K562 (cell line): Measurements from ENCODE around the gene BTG2. TPM values are rescaled to one million over a fixed set of nuclear protein-coding genes. Genes with fewer than 3 reads are reported as not detected.

Experiments
- ADNP ChIP-seq: fragments of 200-800 bp; sonication (Bioruptor generic); IDR thresholded peaks from 2 replicates; pipeline ENCODE4 v1.6.1; 2016; ENCODE audit warnings: missing genetic modification characterization, missing compliant biosample characterization
- CEBPB ChIP-seq: fragments of 450-650 bp; IDR thresholded peaks from 2 replicates; pipeline ENCODE4 v1.6.1; 2016; ENCODE audit warnings: missing genetic modification characterization, missing compliant biosample characterization
- CEBPG ChIP-seq, 3 experiments: fragments of 200-800 bp in 1 of 3; sonication (Bioruptor generic) in 1 of 3; sonication (generic) in 1 of 3; formaldehyde crosslinking in 1 of 3; IDR thresholded peaks in 2 of 3; conservative IDR thresholded peaks in 1 of 3; 2 replicates each; pipeline versions ENCODE4 v1.6.1 to v1.8.0; 2016 to 2022; ENCODE audit warnings: missing compliant biosample characterization in 2 of 3, missing genetic modification characterization in 2 of 3, mild to moderate bottlenecking in 1 of 3, missing genetic modification reagents in 1 of 3
- HDAC6 ChIP-seq: IDR thresholded peaks from 2 replicates; pipeline ENCODE4 v1.6.1; 2012; ENCODE audit warnings: low read depth, mild to moderate bottlenecking, control low read depth, inconsistent platforms, low read length, moderate library complexity
- IRF2 ChIP-seq: sonication (generic); formaldehyde crosslinking; IDR thresholded peaks from 2 replicates; pipeline ENCODE4 v1.8.1; 2022; ENCODE audit warnings: mild to moderate bottlenecking, missing genetic modification reagents
- RHOXF2B ChIP-seq: fragments of 250-450 bp; sonication (Bioruptor Pico); conservative IDR thresholded peaks from 2 replicates; pipeline ENCODE4 v1.5.1; 2021
- SP1 ChIP-seq: sonication (generic); formaldehyde crosslinking; IDR thresholded peaks from 2 replicates; pipeline ENCODE4 v1.8.1; 2022; ENCODE audit warnings: mild to moderate bottlenecking, missing genetic modification reagents
- TBP ChIP-seq: optimal IDR thresholded peaks from 2 replicates; pipeline ENCODE3; 2011; ENCODE audit warnings: low read depth, low read length, improper control_type of control experiment
- TCF7 ChIP-seq: sonication (generic); IDR thresholded peaks from 2 replicates; pipeline ENCODE4 v1.6.1; 2016; ENCODE audit warnings: antibody characterized with exemption, borderline replicate concordance
- TSHZ1 ChIP-seq: fragments of 250-450 bp; sonication (Bioruptor Pico); IDR thresholded peaks from 2 replicates; pipeline ENCODE4 v1.4.0; 2020; ENCODE audit warnings: mild to moderate bottlenecking, moderate library complexity
- ZNF140 ChIP-seq: fragments of 250-450 bp; sonication (Bioruptor Pico); IDR thresholded peaks from 2 replicates; pipeline ENCODE4 v1.8.0; 2021; ENCODE audit warnings: moderate library complexity, mild to moderate bottlenecking, inconsistent platforms
- ZNF699 ChIP-seq: fragments of 250-450 bp; sonication (Bioruptor Pico); IDR thresholded peaks from 2 replicates; pipeline ENCODE4 v1.8.0; 2021; ENCODE audit warnings: mild to moderate bottlenecking, moderate library complexity; ENCODE audit not compliant: insufficient replicate concordance
- ZNF77 ChIP-seq: fragments of 250-450 bp; sonication (Bioruptor Pico); IDR thresholded peaks from 2 replicates; pipeline ENCODE4 v1.5.0; 2020
- polyA plus RNA-seq, 8 experiments: library from polyadenylated mRNA; depleted of rRNA in 4 of 8; stranded (reverse) in 5 of 8; unstranded in 3 of 8; fragments of >200 nt; fragmentation: Nextera tagmentation in 2 of 8; fragmentation: Illumina TruSeq in 1 of 8; extraction: Ambion mirVana in 2 of 8; extraction: Trizol in 1 of 8; gene quantifications; 2 replicates each; pipeline versions ENCODE4 v1.2.1 to v1.2.3, GENCODE V29; 2011 to 2014; ENCODE audit warnings: inconsistent platforms in 1 of 8, missing spikeins in 1 of 8
- total RNA-seq, 7 experiments: library from RNA; depleted of rRNA in 6 of 7; stranded (reverse); fragments of >200 nt in 6 of 7; fragmentation: Illumina TruSeq in 2 of 7; extraction: Trizol in 2 of 7; gene quantifications; 2 replicates each; pipeline versions ENCODE4 v1.2.1 to v1.2.3, GENCODE V29; 2011 to 2021; ENCODE audit warnings: low replicate concordance in 1 of 7
- TF ChIP-seq, protein P1 (sequence below), 2 experiments: fragments of 450-650 bp in 1 of 2; IDR thresholded peaks; 2 replicates each; pipeline ENCODE4 v1.6.1; 2011 to 2017; ENCODE audit warnings: low read depth in 2 of 2, antibody characterized with exemption in 1 of 2, borderline replicate concordance in 1 of 2, low read length in 1 of 2, mild to moderate bottlenecking in 1 of 2, mixed read lengths in 1 of 2; ENCODE audit not compliant: control insufficient read depth in 1 of 2
- TF ChIP-seq, protein P2 (sequence below): sonication (generic); formaldehyde crosslinking; IDR thresholded peaks from 2 replicates; pipeline ENCODE4 v1.8.0; 2022; ENCODE audit warnings: mild to moderate bottlenecking, missing genetic modification reagents

BTG2 gene
- total and polyA plus RNA-seq, 9 of the 15 experiments (the other 6 are each of a cell fraction or from before 2014, with no cell fraction given): 2.3 to 41.9 (median 8.7) TPM

- TF ChIP-seq, protein P1, sequence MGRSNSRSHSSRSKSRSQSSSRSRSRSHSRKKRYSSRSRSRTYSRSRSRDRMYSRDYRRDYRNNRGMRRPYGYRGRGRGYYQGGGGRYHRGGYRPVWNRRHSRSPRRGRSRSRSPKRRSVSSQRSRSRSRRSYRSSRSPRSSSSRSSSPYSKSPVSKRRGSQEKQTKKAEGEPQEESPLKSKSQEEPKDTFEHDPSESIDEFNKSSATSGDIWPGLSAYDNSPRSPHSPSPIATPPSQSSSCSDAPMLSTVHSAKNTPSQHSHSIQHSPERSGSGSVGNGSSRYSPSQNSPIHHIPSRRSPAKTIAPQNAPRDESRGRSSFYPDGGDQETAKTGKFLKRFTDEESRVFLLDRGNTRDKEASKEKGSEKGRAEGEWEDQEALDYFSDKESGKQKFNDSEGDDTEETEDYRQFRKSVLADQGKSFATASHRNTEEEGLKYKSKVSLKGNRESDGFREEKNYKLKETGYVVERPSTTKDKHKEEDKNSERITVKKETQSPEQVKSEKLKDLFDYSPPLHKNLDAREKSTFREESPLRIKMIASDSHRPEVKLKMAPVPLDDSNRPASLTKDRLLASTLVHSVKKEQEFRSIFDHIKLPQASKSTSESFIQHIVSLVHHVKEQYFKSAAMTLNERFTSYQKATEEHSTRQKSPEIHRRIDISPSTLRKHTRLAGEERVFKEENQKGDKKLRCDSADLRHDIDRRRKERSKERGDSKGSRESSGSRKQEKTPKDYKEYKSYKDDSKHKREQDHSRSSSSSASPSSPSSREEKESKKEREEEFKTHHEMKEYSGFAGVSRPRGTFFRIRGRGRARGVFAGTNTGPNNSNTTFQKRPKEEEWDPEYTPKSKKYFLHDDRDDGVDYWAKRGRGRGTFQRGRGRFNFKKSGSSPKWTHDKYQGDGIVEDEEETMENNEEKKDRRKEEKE (IDR thresholded peaks at IDR 0.05; ENCODE audit: borderline replicate concordance in 1 of 2, control insufficient read depth in 1 of 2, low read depth in 2 of 2, low read length in 1 of 2): no peak
- TF ChIP-seq TCF7: no peak
- peak; percentile 83 for TF ChIP-seq TBP
- TF ChIP-seq ZNF140 (CRISPR knock-in tag): no peak
- TF ChIP-seq, protein P2, sequence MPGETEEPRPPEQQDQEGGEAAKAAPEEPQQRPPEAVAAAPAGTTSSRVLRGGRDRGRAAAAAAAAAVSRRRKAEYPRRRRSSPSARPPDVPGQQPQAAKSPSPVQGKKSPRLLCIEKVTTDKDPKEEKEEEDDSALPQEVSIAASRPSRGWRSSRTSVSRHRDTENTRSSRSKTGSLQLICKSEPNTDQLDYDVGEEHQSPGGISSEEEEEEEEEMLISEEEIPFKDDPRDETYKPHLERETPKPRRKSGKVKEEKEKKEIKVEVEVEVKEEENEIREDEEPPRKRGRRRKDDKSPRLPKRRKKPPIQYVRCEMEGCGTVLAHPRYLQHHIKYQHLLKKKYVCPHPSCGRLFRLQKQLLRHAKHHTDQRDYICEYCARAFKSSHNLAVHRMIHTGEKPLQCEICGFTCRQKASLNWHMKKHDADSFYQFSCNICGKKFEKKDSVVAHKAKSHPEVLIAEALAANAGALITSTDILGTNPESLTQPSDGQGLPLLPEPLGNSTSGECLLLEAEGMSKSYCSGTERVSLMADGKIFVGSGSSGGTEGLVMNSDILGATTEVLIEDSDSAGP: 0 out of 2 replicates have a peak, but pooled peaks have one; percentile 23
- no peak for TF ChIP-seq HDAC6
- TF ChIP-seq ZNF77 (CRISPR knock-in tag): no peak
- TF ChIP-seq ZNF699: no peak
- TF ChIP-seq RHOXF2B (CRISPR knock-in tag): no peak
- no peak for TF ChIP-seq CEBPB (tag)
- TF ChIP-seq IRF2: no peak; the same call in 1 of the 2 replicates
- TF ChIP-seq SP1 (CRISPR knock-in tag): peak; percentile 80
- TF ChIP-seq ADNP (tag): no peak
- TF ChIP-seq TSHZ1 (CRISPR knock-in tag): no peak
- TF ChIP-seq CEBPG (CRISPR knock-in tag; IDR thresholded peaks at IDR 0.05): no peak
- no peak for TF ChIP-seq CEBPG (tag; conservative IDR thresholded peaks at IDR 0.05 in 1 of 2, IDR thresholded peaks at IDR 0.05 in 1 of 2)
These were observed at the start of gene BTG2 (continued) for GRCh38 chr1:203304919-203305808.
